GM13977 (cell line): ENCODE results near the gene INO80B.
A peak's percentile ranks its signal among the peaks of the same experiment; 100 is the strongest.

ENCODE experiments used
- DNase-seq: peaks from one replicate; pipeline ENCODE4 v3.0.0; 2012; ENCODE audit warnings: low spot score
- CTCF ChIP-seq: IDR thresholded peaks from 2 replicates; pipeline ENCODE4 v1.5.1; 2012; ENCODE audit warnings: mild to moderate bottlenecking, control low read depth; ENCODE audit not compliant: insufficient read depth; ENCODE audit errors: extremely low read depth, missing control alignments
- in situ Hi-C: fragments of 300-500 bp; cut with MboI; formaldehyde crosslinking; loops from one replicate; pipeline ENCODE4 v1.12.0; 2022; ENCODE audit warnings: low sequenced_read_pairs, low pct_unique_long_range_greater_than_20kb, mixed read lengths, inconsistent platforms; ENCODE audit not compliant: unreplicated experiment

INO80B gene

GRCh38 chr2:74415762-74416395 is 39.0 kb upstream of the INO80B start:
- TF ChIP-seq CTCF: no peak
- in situ Hi-C loops: no loop called here
- no peak for DNase-seq

- TF ChIP-seq CTCF: peak; percentile 20
- no peak for DNase-seq
- in situ Hi-C loops: no loop called here
Measured at GRCh38 chr2:74416778-74417177, 38.1 kb upstream of the INO80B start.

GRCh38 chr2:74417197-74417596 is 37.7 kb upstream of the INO80B start:
- in situ Hi-C loops: no loop called here
- TF ChIP-seq CTCF: no peak

GRCh38 chr2:74417763-74418162 is 37.1 kb upstream of the INO80B start:
- in situ Hi-C loops: no loop called here
- DNase-seq: no peak
- no peak for TF ChIP-seq CTCF

More at GRCh38 chr2:74417197-74417596, 37.7 kb upstream of the INO80B start:
- no peak for DNase-seq

GRCh38 chr2:74418312-74418711 is 36.6 kb upstream of the INO80B start:
- TF ChIP-seq CTCF: no peak
- no peak for DNase-seq
- in situ Hi-C loops: no loop called here

- DNase-seq: no peak
- TF ChIP-seq CTCF: no peak
- in situ Hi-C loops: no loop called here
Measured at GRCh38 chr2:74419345-74419744, 35.5 kb upstream of the INO80B start.
